BLaER1 (cell line): Measurements from ENCODE around the gene LGMN.

Experiments
- H3K27ac ChIP-seq: shearing (Covaris generic); formaldehyde crosslinking; 2 replicates; pipeline ENCODE4 v1.8.1; 2022
- H3K27me3 ChIP-seq: shearing (Covaris generic); formaldehyde crosslinking; 2 replicates; pipeline ENCODE4 v1.8.1; 2022
- H3K36me3 ChIP-seq: shearing (Covaris generic); formaldehyde crosslinking; 2 replicates; pipeline ENCODE4 v1.8.1; 2022
- H3K4me1 ChIP-seq: shearing (Covaris generic); formaldehyde crosslinking; 2 replicates; pipeline ENCODE4 v1.8.1; 2022
- H3K4me2 ChIP-seq: shearing (Covaris generic); formaldehyde crosslinking; 2 replicates; pipeline ENCODE4 v1.8.1; 2022
- H3K4me3 ChIP-seq: shearing (Covaris generic); formaldehyde crosslinking; 2 replicates; pipeline ENCODE4 v1.8.1; 2022
- H3K9ac ChIP-seq: shearing (Covaris generic); formaldehyde crosslinking; 2 replicates; pipeline ENCODE4 v1.8.1; 2022
- H3K9me3 ChIP-seq: shearing (Covaris generic); formaldehyde crosslinking; 2 replicates; pipeline ENCODE4 v1.8.1; 2022
- H4K20me1 ChIP-seq: shearing (Covaris generic); formaldehyde crosslinking; 2 replicates; pipeline ENCODE4 v1.8.1; 2022
- Cebpa-rat ChIP-seq: shearing (Covaris generic); IDR thresholded peaks from 2 replicates; pipeline ENCODE4 v1.8.1; 2022

The LGMN gene

GRCh38 chr14:92668276-92668973 lies 80.0 kb downstream of the LGMN start:
- TF ChIP-seq Cebpa-rat = no peak
- Histone ChIP-seq H3K4me3 (no peak overlapping the region), H4K20me1 (peaks cover 41% of the 10 kb centered on the region; the same call in 1 of the 2 replicates), H3K27ac (no peak overlapping the region), H3K27me3 (no peaks in the 10 kb centered on the region), H3K4me1 (peaks cover 75% of the 10 kb centered on the region), H3K9ac (no peak overlapping the region), H3K36me3 (no peaks in the 10 kb centered on the region; the same call in 1 of the 2 replicates), H3K9me3 (no peaks in the 10 kb centered on the region), H3K4me2 (peak overlapping the region; percentile 78)

- H3K4me2 ChIP-seq = peak overlapping the region; percentile 89
- H3K9me3 ChIP-seq = no peaks in the 10 kb centered on the region
- no peaks in the 10 kb centered on the region for H3K27me3 ChIP-seq
- peak overlapping the region; percentile 66 for H3K9ac ChIP-seq
- peaks cover 93% of the 10 kb centered on the region for H3K4me1 ChIP-seq
- peaks cover 9% of the 10 kb centered on the region for H3K36me3 ChIP-seq
- peaks cover 31% of the 10 kb centered on the region; the same call in 1 of the 2 replicates for H4K20me1 ChIP-seq
- peak overlapping the region; percentile 40; the same call in 1 of the 2 replicates for H3K4me3 ChIP-seq
- no peak for TF ChIP-seq Cebpa-rat
- peak overlapping the region; percentile 90 for H3K27ac ChIP-seq
Measured at GRCh38 chr14:92666251-92666650, 82.2 kb downstream of the LGMN start.

- no peaks in the 10 kb centered on the region for H3K9me3 ChIP-seq
- H3K27ac ChIP-seq = peak overlapping the region; percentile 90
- peak; percentile 17; the same call in 1 of the 2 replicates for TF ChIP-seq Cebpa-rat
- H3K4me3 ChIP-seq = peak overlapping the region; percentile 40
- peaks cover 93% of the 10 kb centered on the region for H3K4me1 ChIP-seq
- H3K36me3 ChIP-seq = peaks cover 14% of the 10 kb centered on the region
- H3K4me2 ChIP-seq = peak overlapping the region; percentile 89
- peaks cover 29% of the 10 kb centered on the region; the same call in 1 of the 2 replicates for H4K20me1 ChIP-seq
- no peaks in the 10 kb centered on the region for H3K27me3 ChIP-seq
- H3K9ac ChIP-seq = peak overlapping the region; percentile 66
Measured at GRCh38 chr14:92665661-92666110, 82.7 kb downstream of the LGMN start.

GRCh38 chr14:92663049-92663448 lies 85.4 kb downstream of the LGMN start:
- no peak overlapping the region for H3K4me3 ChIP-seq
- H3K4me1 ChIP-seq = peaks cover 93% of the 10 kb centered on the region
- no peak for TF ChIP-seq Cebpa-rat
- no peak overlapping the region for H3K9ac ChIP-seq
- H3K4me2 ChIP-seq = peak overlapping the region; percentile 75
- H4K20me1 ChIP-seq = peaks cover 11% of the 10 kb centered on the region; the same call in 1 of the 2 replicates
- no peak overlapping the region for H3K27ac ChIP-seq
- H3K27me3 ChIP-seq = no peaks in the 10 kb centered on the region
- H3K36me3 ChIP-seq = peaks cover 18% of the 10 kb centered on the region
- no peaks in the 10 kb centered on the region for H3K9me3 ChIP-seq

GRCh38 chr14:92660571-92660970 lies 87.9 kb downstream of the LGMN start:
- H3K36me3 ChIP-seq = peaks cover 21% of the 10 kb centered on the region
- 0 out of 2 replicates have a peak, but pooled peaks cover 15% of the 10 kb centered on the region for H4K20me1 ChIP-seq
- H3K27me3 ChIP-seq = no peaks in the 10 kb centered on the region
- H3K4me2 ChIP-seq = peak overlapping the region; percentile 80; the same call in 1 of the 2 replicates
- peaks cover 85% of the 10 kb centered on the region for H3K4me1 ChIP-seq
- no peak overlapping the region for H3K27ac ChIP-seq
- H3K4me3 ChIP-seq = no peak overlapping the region
- H3K9ac ChIP-seq = no peak overlapping the region
- no peak for TF ChIP-seq Cebpa-rat
- H3K9me3 ChIP-seq = no peaks in the 10 kb centered on the region

GRCh38 chr14:92659765-92660561 lies 88.5 kb downstream of the LGMN start:
- no peak for TF ChIP-seq Cebpa-rat
- H3K9me3 ChIP-seq = no peaks in the 10 kb centered on the region
- H3K9ac ChIP-seq = no peak overlapping the region
- H4K20me1 ChIP-seq = 0 out of 2 replicates have a peak, but pooled peaks cover 15% of the 10 kb centered on the region
- peaks cover 79% of the 10 kb centered on the region for H3K4me1 ChIP-seq
- H3K27me3 ChIP-seq = no peaks in the 10 kb centered on the region
- H3K4me3 ChIP-seq = no peak overlapping the region
- H3K27ac ChIP-seq = peak overlapping the region; percentile 45
- peaks cover 21% of the 10 kb centered on the region for H3K36me3 ChIP-seq
- peak overlapping the region; percentile 80 for H3K4me2 ChIP-seq

- H3K9ac ChIP-seq = no peak overlapping the region
- H3K36me3 ChIP-seq = peaks cover 21% of the 10 kb centered on the region
- no peak overlapping the region for H3K27ac ChIP-seq
- H4K20me1 ChIP-seq = 0 out of 2 replicates have a peak, but pooled peaks cover 15% of the 10 kb centered on the region
- H3K9me3 ChIP-seq = no peaks in the 10 kb centered on the region
- no peak for TF ChIP-seq Cebpa-rat
- H3K4me2 ChIP-seq = peak overlapping the region; percentile 80
- peaks cover 66% of the 10 kb centered on the region for H3K4me1 ChIP-seq
- no peak overlapping the region for H3K4me3 ChIP-seq
- H3K27me3 ChIP-seq = peaks cover 5% of the 10 kb centered on the region; the same call in 1 of the 2 replicates
Measured at GRCh38 chr14:92658684-92659083, 89.7 kb downstream of the LGMN start.

GRCh38 chr14:92658160-92658559 lies 90.3 kb downstream of the LGMN start:
- peaks cover 18% of the 10 kb centered on the region for H4K20me1 ChIP-seq
- H3K4me1 ChIP-seq = peaks cover 62% of the 10 kb centered on the region
- H3K27me3 ChIP-seq = peaks cover 10% of the 10 kb centered on the region
- H3K9me3 ChIP-seq = no peaks in the 10 kb centered on the region
- H3K27ac ChIP-seq = no peak overlapping the region
- H3K9ac ChIP-seq = no peak overlapping the region
- no peak overlapping the region for H3K4me3 ChIP-seq
- H3K36me3 ChIP-seq = peaks cover 25% of the 10 kb centered on the region
- peak overlapping the region; percentile 72 for H3K4me2 ChIP-seq
- no peak for TF ChIP-seq Cebpa-rat

GRCh38 chr14:92657457-92658142 lies 90.8 kb downstream of the LGMN start:
- Histone ChIP-seq H3K4me2 (peak overlapping the region; percentile 72), H3K27me3 (peaks cover 16% of the 10 kb centered on the region), H3K27ac (no peak overlapping the region), H3K9me3 (no peaks in the 10 kb centered on the region), H3K4me3 (no peak overlapping the region), H3K36me3 (peaks cover 28% of the 10 kb centered on the region), H3K9ac (no peak overlapping the region), H4K20me1 (peaks cover 24% of the 10 kb centered on the region), H3K4me1 (peaks cover 62% of the 10 kb centered on the region)
- TF ChIP-seq Cebpa-rat = no peak
